HEK293 (cell line): Measurements from ENCODE around the gene MAGI2.

Source experiments
- CTCF ChIA-PET: fragments of 350-600 bp; formaldehyde crosslinking; extraction: SDS; loops from one replicate; lab custom pipeline; 2021; ENCODE audit warnings: antibody characterized with exemption; lab: Yijun Ruan, JAX
- POLR2A ChIA-PET: fragments of 300-600 bp; formaldehyde crosslinking; extraction: SDS; loops from one replicate; lab custom pipeline; 2020; ENCODE audit warnings: antibody characterized with exemption, inconsistent platforms; lab: Yijun Ruan, JAX
- H3K27ac ChIP-seq: fragments of 200-500 bp; sonication (Bioruptor generic); 2 replicates; pipeline ENCODE4 v1.5.1; 2014; ENCODE audit warnings: low read depth, low read length, control low read depth, inconsistent platforms; ENCODE audit errors: extremely low read depth
- H3K36me3 ChIP-seq, 2 experiments: fragments of 200-500 bp in 1 of 2; sonication (Bioruptor generic) in 1 of 2; 1 replicate in 1 of 2; 2 replicates in 1 of 2; pipeline ENCODE4 v1.5.1; 2014 to 2017; ENCODE audit warnings: inconsistent platforms in 2 of 2, low read length in 2 of 2; ENCODE audit not compliant: control insufficient read depth in 2 of 2, insufficient read depth in 1 of 2
- H3K4me1 ChIP-seq: fragments of 200-500 bp; sonication (Bioruptor generic); 2 replicates; pipeline ENCODE4 v1.5.1; 2014; ENCODE audit warnings: mild to moderate bottlenecking, low read length, inconsistent platforms; ENCODE audit not compliant: control insufficient read depth, insufficient read depth
- H3K4me3 ChIP-seq: 2 replicates; pipeline ENCODE4 v1.5.1; 2011; ENCODE audit warnings: low read depth, mild to moderate bottlenecking, control low read depth, low read length, moderate library complexity
- H3K9me3 ChIP-seq: fragments of 200-500 bp; sonication (Bioruptor generic); 2 replicates; pipeline ENCODE4 v1.5.1; 2014; ENCODE audit warnings: low read depth, low read length, inconsistent platforms; ENCODE audit not compliant: control insufficient read depth, insufficient read depth
- CTCF ChIP-seq: fragments of 450-650 bp; formaldehyde crosslinking; IDR thresholded peaks from 2 replicates; pipeline ENCODE4 v1.5.1; 2016; ENCODE audit warnings: missing biosample characterization, missing genetic modification characterization
- IKZF3 ChIP-seq: fragments of 450-650 bp; IDR thresholded peaks from 2 replicates; pipeline ENCODE4 v1.5.0; 2018; ENCODE audit warnings: missing biosample characterization, mild to moderate bottlenecking, missing genetic modification characterization, moderate library complexity
- KLF10 ChIP-seq: fragments of 450-650 bp; IDR thresholded peaks from 2 replicates; pipeline ENCODE4 v1.5.1; 2018; ENCODE audit warnings: missing biosample characterization, mild to moderate bottlenecking, missing genetic modification characterization
- KLF17 ChIP-seq: fragments of 450-650 bp; formaldehyde crosslinking; IDR thresholded peaks from 2 replicates; pipeline ENCODE4 v1.5.1; 2016; ENCODE audit warnings: missing biosample characterization, missing genetic modification characterization
- SCRT2 ChIP-seq: fragments of 450-650 bp; formaldehyde crosslinking; IDR thresholded peaks from 2 replicates; pipeline ENCODE4 v1.5.1; 2016; ENCODE audit warnings: missing biosample characterization, missing genetic modification characterization
- YY2 ChIP-seq: fragments of 450-650 bp; formaldehyde crosslinking; IDR thresholded peaks from 2 replicates; pipeline ENCODE4 v1.5.1; 2016; ENCODE audit warnings: missing biosample characterization, missing genetic modification characterization
- ZBTB21 ChIP-seq: fragments of 450-650 bp; formaldehyde crosslinking; IDR thresholded peaks from 2 replicates; pipeline ENCODE4 v1.5.1; 2017; ENCODE audit warnings: missing biosample characterization, missing genetic modification characterization
- ZNF175 ChIP-seq: fragments of 450-650 bp; formaldehyde crosslinking; IDR thresholded peaks from 2 replicates; pipeline ENCODE4 v1.5.1; 2016; ENCODE audit warnings: missing biosample characterization, missing genetic modification characterization
- ZNF239 ChIP-seq: fragments of 450-650 bp; formaldehyde crosslinking; IDR thresholded peaks from 2 replicates; pipeline ENCODE4 v1.5.1; 2016; ENCODE audit warnings: missing biosample characterization, missing genetic modification characterization
- ZNF302 ChIP-seq: fragments of 450-650 bp; formaldehyde crosslinking; IDR thresholded peaks from 2 replicates; pipeline ENCODE4 v1.5.1; 2016; ENCODE audit warnings: missing biosample characterization, missing genetic modification characterization, low read depth
- ZNF350 ChIP-seq: fragments of 450-650 bp; formaldehyde crosslinking; IDR thresholded peaks from 2 replicates; pipeline ENCODE4 v1.5.0; 2017; ENCODE audit warnings: missing biosample characterization, mild to moderate bottlenecking, missing genetic modification characterization
- ZNF37A ChIP-seq: fragments of 450-650 bp; IDR thresholded peaks from 2 replicates; pipeline ENCODE4 v1.5.1; 2018; ENCODE audit warnings: missing biosample characterization, missing genetic modification characterization
- ZNF391 ChIP-seq: fragments of 450-650 bp; formaldehyde crosslinking; IDR thresholded peaks from 2 replicates; pipeline ENCODE4 v1.5.1; 2016; ENCODE audit warnings: low read depth, missing biosample characterization, missing genetic modification characterization, borderline replicate concordance
- ZNF416 ChIP-seq: fragments of 450-650 bp; formaldehyde crosslinking; IDR thresholded peaks from 2 replicates; pipeline ENCODE4 v1.5.1; 2016; ENCODE audit warnings: missing biosample characterization, missing genetic modification characterization
- ZNF433 ChIP-seq: fragments of 450-650 bp; formaldehyde crosslinking; IDR thresholded peaks from 2 replicates; pipeline ENCODE4 v1.5.1; 2016; ENCODE audit warnings: missing biosample characterization, missing genetic modification characterization, low read depth
- ZNF544 ChIP-seq: fragments of 450-650 bp; formaldehyde crosslinking; IDR thresholded peaks from 2 replicates; pipeline ENCODE4 v1.5.0; 2017; ENCODE audit warnings: missing biosample characterization, missing genetic modification characterization
- ZNF549 ChIP-seq: fragments of 450-650 bp; IDR thresholded peaks from 2 replicates; pipeline ENCODE4 v1.5.1; 2018; ENCODE audit warnings: missing biosample characterization, missing genetic modification characterization, mild to moderate bottlenecking, inconsistent platforms, moderate library complexity
- ZNF555 ChIP-seq: fragments of 450-650 bp; formaldehyde crosslinking; conservative IDR thresholded peaks from 2 replicates; pipeline ENCODE4 v1.5.1; 2017; ENCODE audit warnings: missing biosample characterization, mild to moderate bottlenecking, missing genetic modification characterization, inconsistent platforms
- ZNF664 ChIP-seq: fragments of 450-650 bp; formaldehyde crosslinking; IDR thresholded peaks from 2 replicates; pipeline ENCODE4 v1.5.1; 2016; ENCODE audit warnings: missing biosample characterization, missing genetic modification characterization
- ZXDB ChIP-seq: fragments of 450-650 bp; formaldehyde crosslinking; IDR thresholded peaks from 2 replicates; pipeline ENCODE4 v1.5.1; 2016; ENCODE audit warnings: missing biosample characterization, missing genetic modification characterization

MAGI2 gene

GRCh38 chr7:78115876-78116275 lies 1337.6 kb downstream of the MAGI2 start (continued):
- no peak for TF ChIP-seq ZNF175 (tag by site-specific recombination)

- Histone ChIP-seq H3K4me3 (no peak overlapping the region), H3K36me3 (no peaks in the 10 kb centered on the region), H3K9me3 (no peaks in the 10 kb centered on the region), H3K27ac (no peak overlapping the region), H3K4me1 (no peaks in the 10 kb centered on the region)
- ChIA-PET CTCF (no interaction called here), POLR2A (no interaction called here)
- TF ChIP-seq KLF17 (tag by site-specific recombination): no peak
- no peak for TF ChIP-seq ZXDB (tag by site-specific recombination)
- TF ChIP-seq ZNF549 (tag by site-specific recombination): no peak
- TF ChIP-seq ZBTB21 (tag by site-specific recombination): no peak
- no peak for TF ChIP-seq ZNF37A (tag by site-specific recombination)
- TF ChIP-seq ZNF391 (tag by site-specific recombination): no peak
- no peak for TF ChIP-seq ZNF239 (tag by site-specific recombination)
- TF ChIP-seq YY2 (tag by site-specific recombination): no peak
- TF ChIP-seq ZNF664 (tag by site-specific recombination): no peak
- TF ChIP-seq ZNF433: no peak
These were observed 1338.5 kb downstream of the MAGI2 start for GRCh38 chr7:78114993-78115392.

GRCh38 chr7:78112488-78112887 lies 1341.0 kb downstream of the MAGI2 start:
- H3K9me3 ChIP-seq: no peaks in the 10 kb centered on the region
- H3K36me3 ChIP-seq: no peaks in the 10 kb centered on the region
- no peak overlapping the region for H3K27ac ChIP-seq
- TF ChIP-seq ZNF544 (tag by site-specific recombination) (no peak), ZNF416 (tag by site-specific recombination) (no peak), IKZF3 (tag by site-specific recombination) (no peak), SCRT2 (tag by site-specific recombination) (no peak)
- ChIA-PET CTCF (interaction anchor here (0.5 to 1.5 kb wide), 2 partner anchors 10 to 172 kb away, joined by 3 read pairs; no protein-coding TSS in a partner anchor), POLR2A (no interaction called here)
- no peaks in the 10 kb centered on the region for H3K4me1 ChIP-seq
- no peak overlapping the region for H3K4me3 ChIP-seq

GRCh38 chr7:78111386-78111785 lies 1342.1 kb downstream of the MAGI2 start:
- ChIA-PET CTCF (interaction anchor here (0.6 kb wide), 1 partner anchor 14 kb away, joined by 3 read pairs; no protein-coding TSS in a partner anchor), POLR2A (no interaction called here)
- no peak overlapping the region for H3K27ac ChIP-seq
- H3K4me3 ChIP-seq: no peak overlapping the region
- H3K9me3 ChIP-seq: no peaks in the 10 kb centered on the region
- H3K4me1 ChIP-seq: no peaks in the 10 kb centered on the region
- H3K36me3 ChIP-seq: no peaks in the 10 kb centered on the region
- TF ChIP-seq ZNF350: no peak
- TF ChIP-seq KLF10 (tag by site-specific recombination): no peak
- no peak for TF ChIP-seq CTCF (tag by site-specific recombination)
- TF ChIP-seq ZNF302 (tag by site-specific recombination): no peak
- TF ChIP-seq ZNF555: no peak
